Activated B cell treated with CpG ODN at 0.5 μM for 24 hours (primary cell): Measurements from ENCODE around the gene TRAF3IP1. TPM values are rescaled to one million over a fixed set of nuclear protein-coding genes. Genes with fewer than 3 reads are reported as not detected.
"Not testable (repeated sequence)": the region's sequence is repeated elsewhere in the genome, so short reads cannot be mapped to it uniquely, and the experiment has no call there.

Source experiments
- ATAC-seq: fragments of 200-7000 bp; cut with Tn5 transposase; one replicate; pipeline ENCODE4 v1.10.0; 2021; ENCODE audit warnings: low read depth, mild to moderate bottlenecking, moderate library complexity
- CTCF ChIA-PET: fragments of 350-600 bp; sonication (Branson Sonifier 250); formaldehyde crosslinking; loops from one replicate; lab custom pipeline; 2021; ENCODE audit warnings: antibody characterized with exemption; lab: Charles Lee
- POLR2A ChIA-PET: fragments of 350-600 bp; sonication (Branson Sonifier 250); formaldehyde crosslinking; loops from one replicate; lab custom pipeline; 2021; ENCODE audit warnings: antibody characterized with exemption; lab: Charles Lee
- DNase-seq: peaks from one replicate; pipeline ENCODE4 v3.0.0; 2022
- H3K27ac Mint-ChIP-seq: one replicate; pipeline ENCODE4 v1.8.0; 2020; ENCODE audit warnings: mixed read lengths
- H3K27me3 Mint-ChIP-seq: one replicate; pipeline ENCODE4 v1.8.0; 2021; ENCODE audit warnings: mixed read lengths
- H3K36me3 Mint-ChIP-seq: one replicate; pipeline ENCODE4 v1.8.0; 2021; ENCODE audit warnings: low read depth, mixed read lengths
- H3K4me1 Mint-ChIP-seq: one replicate; pipeline ENCODE4 v1.8.0; 2021; ENCODE audit warnings: mixed read lengths
- H3K4me3 Mint-ChIP-seq: one replicate; pipeline ENCODE4 v1.8.0; 2020; ENCODE audit warnings: mild to moderate bottlenecking, mixed read lengths
- H3K9me3 Mint-ChIP-seq: one replicate; pipeline ENCODE4 v1.8.0; 2020; ENCODE audit warnings: mixed read lengths
- CTCF ChIP-seq: fragments of 200-600 bp; IDR thresholded peaks from one replicate; pipeline ENCODE4 v1.8.0; 2022; ENCODE audit warnings: antibody characterized with exemption, mild to moderate bottlenecking
- intact Hi-C: fragments of 100-400 bp; cut with micrococcal nuclease; formaldehyde crosslinking; loops from one replicate; pipeline ENCODE4 v1.15.1; 2024
- total RNA-seq: library from RNA; stranded (reverse); gene quantifications from 2 replicates; pipeline ENCODE4 v1.2.3, GENCODE V29; 2022

TRAF3IP1 gene
- total RNA-seq, 1 donor from 2014 or later: 9.9 TPM

GRCh38 chr2:238320648-238321281 is 447 bp downstream of the TRAF3IP1 start:
- H3K27ac Mint-ChIP-seq: no peak overlapping the region
- no peak for DNase-seq
- ATAC-seq: peak; percentile 40
- no peak for TF ChIP-seq CTCF
- POLR2A ChIA-PET: interaction anchor here (1.0 kb wide), 1 partner anchor 33 kb away, joined by 6 read pairs; the partner anchor contains the start of gene PER2
- H3K9me3 Mint-ChIP-seq: no peaks in the 10 kb centered on the region
- peaks cover 6% of the 10 kb centered on the region for H3K27me3 Mint-ChIP-seq
- intact Hi-C loops: loop anchor here (1.0 to 2.0 kb wide), 3 partner anchors 32 to 107 kb away; partner anchors contain the start of gene PER2
- CTCF ChIA-PET: no interaction called here
- H3K4me1 Mint-ChIP-seq: peaks cover 13% of the 10 kb centered on the region
- peak overlapping the region; percentile 82 for H3K4me3 Mint-ChIP-seq
- H3K36me3 Mint-ChIP-seq: peaks cover 2% of the 10 kb centered on the region

GRCh38 chr2:238321467-238321866 is 1.1 kb downstream of the TRAF3IP1 start:
- peaks cover 1% of the 10 kb centered on the region for H3K27me3 Mint-ChIP-seq
- TF ChIP-seq CTCF: no peak
- CTCF ChIA-PET: no interaction called here
- H3K27ac Mint-ChIP-seq: no peak overlapping the region
- peaks cover 13% of the 10 kb centered on the region for H3K4me1 Mint-ChIP-seq
- intact Hi-C loops: loop anchor here (2.0 kb wide), 1 partner anchor 91 kb away; no protein-coding TSS in a partner anchor
- no peak for DNase-seq
- peaks cover 5% of the 10 kb centered on the region for H3K36me3 Mint-ChIP-seq
- H3K4me3 Mint-ChIP-seq: peak overlapping the region; percentile 78
- no peaks in the 10 kb centered on the region for H3K9me3 Mint-ChIP-seq
- POLR2A ChIA-PET: no interaction called here
- ATAC-seq: no peak

DNA sequence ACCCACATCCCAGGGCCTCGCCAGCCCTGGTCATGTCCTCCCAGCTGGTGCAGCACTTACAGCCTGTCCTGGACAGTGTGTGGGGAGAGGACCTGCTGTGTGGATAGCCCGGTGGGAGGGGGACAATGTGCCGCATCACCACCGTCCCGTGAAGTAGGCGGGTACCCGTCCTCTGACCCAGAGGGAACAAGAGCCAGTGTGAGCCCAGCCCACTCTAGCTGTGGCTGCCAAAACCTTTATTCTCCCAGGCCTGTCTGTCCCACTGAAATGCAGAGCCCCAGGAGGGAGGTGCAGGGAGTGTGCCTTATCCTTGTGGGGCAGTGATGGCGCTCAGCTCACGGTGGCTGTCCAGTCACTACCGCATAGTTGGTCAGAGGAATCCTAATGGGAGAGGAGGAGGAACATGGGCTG is 1.7 kb downstream of the TRAF3IP1 start:
- Mint-ChIP-seq H3K4me3 (peak overlapping the region; percentile 78), H3K27ac (no peak overlapping the region), H3K27me3 (no peaks in the 10 kb centered on the region), H3K9me3 (no peaks in the 10 kb centered on the region), H3K36me3 (peaks cover 7% of the 10 kb centered on the region), H3K4me1 (peaks cover 13% of the 10 kb centered on the region)
- TF ChIP-seq CTCF: no peak
- ChIA-PET CTCF (no interaction called here), POLR2A (no interaction called here)
- ATAC-seq (no peak), DNase-seq (no peak)
- intact Hi-C loops: no loop called here

DNA sequence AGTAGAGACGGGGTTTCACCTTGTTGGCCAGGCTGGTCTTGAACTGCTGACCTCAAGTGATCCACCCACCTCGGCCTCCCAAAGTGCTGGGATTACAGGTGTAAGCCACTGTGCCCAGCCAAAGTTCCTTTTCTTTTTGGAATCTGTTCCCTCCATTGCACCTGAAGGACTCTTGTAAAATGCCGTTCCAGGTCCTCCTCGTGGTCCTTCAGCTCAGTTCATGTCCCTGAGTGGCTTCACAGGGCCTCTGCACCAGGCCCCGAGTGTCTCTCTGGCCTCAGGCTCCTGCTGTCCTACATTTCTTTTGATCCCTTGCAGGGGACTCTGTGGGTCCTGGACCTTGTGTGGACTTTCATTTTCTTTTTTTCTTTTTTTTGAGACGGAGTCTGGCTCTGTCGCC is 3.9 kb downstream of the TRAF3IP1 start:
- ATAC-seq, POLR2A ChIA-PET, intact Hi-C loops: not testable (repeated sequence)

GRCh38 chr2:238325694-238326093 is 5.4 kb downstream of the TRAF3IP1 start:
- ATAC-seq: no peak
- POLR2A ChIA-PET: no interaction called here
- intact Hi-C loops: no loop called here
- CTCF ChIA-PET: no interaction called here
- DNase-seq: no peak
- TF ChIP-seq CTCF: no peak
- H3K27ac Mint-ChIP-seq: no peak overlapping the region
- no peak overlapping the region for H3K4me3 Mint-ChIP-seq
- H3K4me1 Mint-ChIP-seq: peaks cover 6% of the 10 kb centered on the region
- H3K9me3 Mint-ChIP-seq: no peaks in the 10 kb centered on the region
- no peaks in the 10 kb centered on the region for H3K27me3 Mint-ChIP-seq
- peaks cover 37% of the 10 kb centered on the region for H3K36me3 Mint-ChIP-seq

More for the DNA sequence above, 3.9 kb downstream of the TRAF3IP1 start:
- Mint-ChIP-seq H3K4me1 (peaks cover 13% of the 10 kb centered on the region), H3K36me3 (peaks cover 28% of the 10 kb centered on the region)
- H3K9me3 Mint-ChIP-seq, H3K4me3 Mint-ChIP-seq, H3K27me3 Mint-ChIP-seq, H3K27ac Mint-ChIP-seq, DNase-seq: not testable (repeated sequence)
- CTCF ChIA-PET: interaction anchor here (0.7 kb wide), 1 partner anchor 17 kb away, joined by 3 read pairs; no protein-coding TSS in a partner anchor
